ENCODE data around the gene CLDND2. TPM values are rescaled to one million over a fixed set of nuclear protein-coding genes. Genes with fewer than 3 reads are reported as not detected.

Gene CLDND2
- polyA plus RNA-seq, 1 donor, result 1.1 TPM

- DNase-seq (ENCODE audit: low read depth), result no peak
Measured at GRCh38 chr19:51382004-51382403, 13.2 kb upstream of the CLDND2 start.

- no peak for DNase-seq (ENCODE audit: low read depth)
Measured at GRCh38 chr19:51380379-51380778, 11.6 kb upstream of the CLDND2 start.

GRCh38 chr19:51377422-51377821, 8.6 kb upstream of the CLDND2 start:
- DNase-seq (ENCODE audit: low read depth), result no peak

GRCh38 chr19:51375504-51376221, 6.9 kb upstream of the CLDND2 start:
- DNase-seq (ENCODE audit: low read depth), result no peak

GRCh38 chr19:51372649-51373504, 4.1 kb upstream of the CLDND2 start, which contains the start of gene NKG7:
Gene NKG7, minus strand, starts transcription at chr19:51372654. Its CDS starts 119 bp downstream, at chr19:51372535.
- no peak for DNase-seq (ENCODE audit: low read depth)

GRCh38 chr19:51372021-51372648, 3.3 kb upstream of the CLDND2 start:
- no peak for DNase-seq (ENCODE audit: low read depth)

- DNase-seq (ENCODE audit: low read depth), result no peak
Measured at GRCh38 chr19:51371186-51371690, 2.4 kb upstream of the CLDND2 start.

GRCh38 chr19:51370230-51370629, 1.4 kb upstream of the CLDND2 start:
- no peak for DNase-seq (ENCODE audit: low read depth)

GRCh38 chr19:51367565-51368365, 1.0 kb downstream of the CLDND2 start:
- peak; percentile 91 for DNase-seq (ENCODE audit: low read depth)

- DNase-seq (ENCODE audit: low read depth), result no peak
Measured at GRCh38 chr19:51367255-51367564, 1.6 kb downstream of the CLDND2 start.

GRCh38 chr19:51366389-51367254, 2.2 kb downstream of the CLDND2 start:
- peak; percentile 94 for DNase-seq (ENCODE audit: low read depth)

GRCh38 chr19:51365965-51366388, 2.8 kb downstream of the CLDND2 start, which contains the start of gene ETFB:
Gene ETFB, minus strand, starts transcription at chr19:51366388. Its CDS starts 62 bp downstream, at chr19:51366326.
- no peak for DNase-seq (ENCODE audit: low read depth)

GRCh38 chr19:51365211-51365964, 3.4 kb downstream of the CLDND2 start:
- no peak for DNase-seq (ENCODE audit: low read depth)

GRCh38 chr19:51364200-51365106, 4.3 kb downstream of the CLDND2 start:
- no peak for DNase-seq (ENCODE audit: low read depth)

- no peak for DNase-seq (ENCODE audit: low read depth)
Measured at GRCh38 chr19:51361239-51361638, 7.6 kb downstream of the CLDND2 start.

GRCh38 chr19:51359294-51359693, 9.5 kb downstream of the CLDND2 start:
- no peak for DNase-seq (ENCODE audit: low read depth)

- DNase-seq (ENCODE audit: low read depth), result no peak
Measured at GRCh38 chr19:51357952-51358351, 10.9 kb downstream of the CLDND2 start.

GRCh38 chr19:51356159-51356801, 12.5 kb downstream of the CLDND2 start:
- no peak for DNase-seq (ENCODE audit: low read depth)
